AG10803 (cell line): ENCODE results near the gene AGAP1.

Experiments used
- DNase-seq: peaks from one replicate; pipeline ENCODE4 v3.0.0; 2010; ENCODE audit warnings: low read depth
- H3K4me3 ChIP-seq: 2 replicates; pipeline ENCODE4 v1.5.1; 2011; ENCODE audit warnings: mild to moderate bottlenecking, low read length, control low read depth
- CTCF ChIP-seq: conservative IDR thresholded peaks from 2 replicates; pipeline ENCODE4 v1.5.1; 2011; ENCODE audit warnings: mild to moderate bottlenecking, low read length, control low read depth, inconsistent platforms

The AGAP1 gene

GRCh38 chr2:235530735-235531134 is 36.9 kb downstream of the AGAP1 start:
- no peak overlapping the region for H3K4me3 ChIP-seq
- no peak for DNase-seq
- TF ChIP-seq CTCF, result no peak

DNA sequence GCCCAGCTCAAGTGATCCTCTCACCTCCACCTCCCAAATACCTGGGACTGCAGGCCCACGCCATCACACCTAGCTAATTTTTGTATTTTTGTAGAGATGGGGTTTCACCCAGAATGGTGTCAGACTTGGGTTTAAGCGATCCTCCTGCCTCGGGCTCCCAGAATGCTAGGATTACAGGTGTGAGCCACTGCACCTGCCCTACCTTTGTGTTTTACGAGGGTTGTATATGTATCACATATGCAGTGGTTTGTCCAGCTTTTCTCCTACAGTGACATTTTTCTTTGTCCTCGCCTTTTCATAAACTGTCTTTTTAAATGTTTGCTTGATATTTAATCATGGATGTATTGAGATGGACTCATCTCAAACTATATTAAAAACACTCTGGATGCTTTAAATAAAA is 38.5 kb downstream of the AGAP1 start:
- DNase-seq, result no peak

DNA sequence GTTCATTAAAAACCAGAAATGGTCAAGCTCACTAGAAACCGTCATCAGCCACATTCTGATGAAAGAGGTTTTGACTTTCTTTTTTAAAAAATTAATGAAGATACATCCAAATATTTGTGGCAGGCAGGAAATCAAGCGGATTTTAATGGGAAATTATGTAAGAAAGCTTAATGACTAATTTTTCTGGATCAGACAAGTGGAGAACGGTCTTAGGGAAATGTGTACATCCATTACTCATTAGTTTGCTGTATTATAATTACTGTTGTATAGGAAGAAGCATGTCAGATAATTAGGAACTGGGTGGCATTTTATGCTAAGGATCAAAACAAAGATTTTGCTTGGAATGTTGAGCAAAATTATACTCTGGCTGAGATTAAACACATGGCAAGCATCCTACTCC is 39.4 kb downstream of the AGAP1 start:
- TF ChIP-seq CTCF, result no peak
- DNase-seq, result peak; percentile 29

More for the DNA sequence above, 38.5 kb downstream of the AGAP1 start:
- no peak overlapping the region for H3K4me3 ChIP-seq
- TF ChIP-seq CTCF, result no peak

GRCh38 chr2:235533616-235534385 is 40.0 kb downstream of the AGAP1 start:
- no peak for DNase-seq

More for the DNA sequence above, 39.4 kb downstream of the AGAP1 start:
- no peak overlapping the region for H3K4me3 ChIP-seq

GRCh38 chr2:235534678-235535422 is 41.0 kb downstream of the AGAP1 start:
- H3K4me3 ChIP-seq, result no peak overlapping the region
- TF ChIP-seq CTCF, result no peak
- no peak for DNase-seq

More at GRCh38 chr2:235533616-235534385, 40.0 kb downstream of the AGAP1 start:
- no peak overlapping the region for H3K4me3 ChIP-seq
- TF ChIP-seq CTCF, result no peak

- TF ChIP-seq CTCF, result no peak
- DNase-seq, result no peak
- H3K4me3 ChIP-seq, result no peak overlapping the region
These were observed 41.7 kb downstream of the AGAP1 start for GRCh38 chr2:235535423-235536130.
